Panc1 (cell line): ENCODE measurements around the gene DPYSL5. TPM values are rescaled to one million over a fixed set of nuclear protein-coding genes. Genes with fewer than 3 reads are reported as not detected.
"Not testable (repeated sequence)": the region's sequence is repeated elsewhere in the genome, so short reads cannot be mapped to it uniquely, and the experiment has no call there.

Experiments
- ATAC-seq: fragments of 200-7000 bp; cut with Tn5 transposase; 2 replicates; pipeline ENCODE4 v1.9.1; 2020; ENCODE audit warnings: mild to moderate bottlenecking, moderate library complexity
- BruUV-seq: library from RNA; stranded (reverse); fragments of 400-500 nt; replicated peaks from 2 replicates; lab custom pipeline; 2021; lab: Mats Ljungman, UMichigan
- CTCF ChIA-PET: fragments of 300-600 bp; sonication (Branson Sonifier 250); formaldehyde crosslinking; loops from one replicate; lab custom pipeline; 2022; ENCODE audit warnings: antibody characterized with exemption; lab: Charles Lee
- POLR2A ChIA-PET: fragments of 300-600 bp; sonication (Branson Sonifier 250); formaldehyde crosslinking; loops from one replicate; lab custom pipeline; 2022; ENCODE audit warnings: antibody characterized with exemption; lab: Charles Lee
- DNase-seq: peaks from one replicate; pipeline ENCODE4 v3.0.0-alpha.2; 2010; ENCODE audit warnings: low read depth, low spot score
- H3K27ac ChIP-seq: 2 replicates; pipeline ENCODE4 v1.5.1; 2011; ENCODE audit warnings: mild to moderate bottlenecking, low read length, inconsistent platforms
- H3K27me3 ChIP-seq: fragments of 200-500 bp; sonication (Bioruptor generic); 2 replicates; pipeline ENCODE4 v1.6.0; 2014; ENCODE audit warnings: low read length, inconsistent platforms; ENCODE audit not compliant: control insufficient read depth, insufficient read depth
- H3K36me3 ChIP-seq: fragments of 200-500 bp; sonication (Bioruptor generic); 2 replicates; pipeline ENCODE4 v1.5.1; 2014; ENCODE audit warnings: inconsistent platforms, mild to moderate bottlenecking, low read length, moderate library complexity; ENCODE audit not compliant: control insufficient read depth, insufficient read depth
- H3K4me1 ChIP-seq: 2 replicates; pipeline ENCODE4 v1.5.1; 2011; ENCODE audit warnings: inconsistent platforms, mild to moderate bottlenecking, low read length, moderate library complexity; ENCODE audit not compliant: control insufficient read depth, insufficient read depth
- H3K4me3 ChIP-seq, 2 experiments: 2 replicates each; pipeline ENCODE4 v1.5.1; 2011 to 2012; ENCODE audit warnings: low read depth in 2 of 2, low read length in 2 of 2, mild to moderate bottlenecking in 2 of 2, inconsistent platforms in 1 of 2, moderate library complexity in 1 of 2
- H3K9me3 ChIP-seq: fragments of 200-500 bp; sonication (Bioruptor generic); 2 replicates; pipeline ENCODE4 v1.5.1; 2014; ENCODE audit warnings: low read depth, mild to moderate bottlenecking, inconsistent platforms, low read length, moderate library complexity; ENCODE audit not compliant: control insufficient read depth, insufficient read depth
- POLR2AphosphoS5 ChIP-seq: IDR thresholded peaks from 2 replicates; pipeline ENCODE4 v1.6.1; 2012; ENCODE audit warnings: mild to moderate bottlenecking, low read depth, low read length, moderate library complexity
- SIN3A ChIP-seq: IDR thresholded peaks from 2 replicates; pipeline ENCODE4 v1.6.1; 2012; ENCODE audit warnings: low read depth, mild to moderate bottlenecking, low read length, moderate library complexity, borderline replicate concordance; ENCODE audit not compliant: insufficient read depth
- TCF7L2 ChIP-seq: IDR thresholded peaks from 2 replicates; pipeline ENCODE4 v1.6.1; 2011; ENCODE audit warnings: mild to moderate bottlenecking, low read depth, low read length, inconsistent platforms
- in situ Hi-C: cut with HindIII; loops from 2 replicates; pipeline ENCODE4 v1.10.0; 2016; ENCODE audit warnings: low sequenced_read_pairs, low pct_unique_long_range_greater_than_20kb
- intact Hi-C: fragments of 100-400 bp; cut with micrococcal nuclease; formaldehyde crosslinking; loops from one replicate; pipeline ENCODE4 v1.10.0; 2022; ENCODE audit not compliant: unreplicated experiment
- total RNA-seq: library from RNA; stranded (reverse); gene quantifications from one replicate; pipeline ENCODE4 v1.2.1, GENCODE V29; 2021; ENCODE audit not compliant: unreplicated experiment
- TF ChIP-seq, protein P1 (sequence below): fragments of 450-650 bp; IDR thresholded peaks from 2 replicates; pipeline ENCODE4 v1.5.1; 2017; ENCODE audit warnings: mild to moderate bottlenecking
- TF ChIP-seq, protein P2 (sequence below), 2 experiments: IDR thresholded peaks; 2 replicates each; pipeline ENCODE4 v1.6.1; 2011 to 2012; ENCODE audit warnings: low read depth in 2 of 2, control low read depth in 1 of 2, low read length in 1 of 2, mild to moderate bottlenecking in 1 of 2, moderate library complexity in 1 of 2; ENCODE audit not compliant: insufficient read depth in 1 of 2

DPYSL5 gene
- total RNA-seq, 1 experiment from 2014 or later: 0.31 TPM

DNA sequence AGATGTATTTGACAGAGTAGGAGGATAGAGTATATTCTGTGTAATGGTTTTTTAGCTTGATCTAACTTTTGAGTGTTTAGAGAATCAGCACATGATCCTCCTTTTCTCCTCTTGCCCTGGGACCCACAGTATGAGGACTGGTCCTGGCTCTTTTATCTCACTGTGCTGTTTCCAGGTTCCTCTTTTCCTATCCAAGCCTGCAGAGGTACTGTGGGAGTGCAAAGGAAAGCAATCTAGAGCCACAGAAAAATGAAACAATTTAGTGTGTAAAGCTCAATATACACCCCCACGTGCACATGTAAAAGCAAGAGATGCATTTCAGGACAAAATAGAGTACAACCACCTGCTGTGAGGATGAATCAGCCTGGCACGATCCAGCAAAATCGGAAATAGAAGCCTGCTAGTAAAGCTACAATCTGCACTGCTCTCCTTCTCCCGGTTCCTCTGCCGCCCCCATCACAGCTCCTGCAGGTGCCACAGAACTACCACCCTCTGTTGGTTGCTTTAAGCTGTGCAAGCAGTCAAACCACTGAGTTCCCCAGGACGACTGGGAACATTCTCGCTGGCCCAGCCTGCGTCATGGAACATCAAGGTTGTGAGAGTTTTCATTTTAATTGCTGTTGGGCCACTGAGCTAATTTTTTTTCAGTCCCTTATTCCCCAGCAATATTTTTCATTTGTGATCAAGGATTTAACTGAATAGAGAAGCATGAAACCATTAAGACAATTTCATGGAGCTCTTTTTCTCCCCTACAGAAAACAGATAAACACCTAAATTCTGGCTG is 74.7 kb downstream of the DPYSL5 start:
- Histone ChIP-seq H3K27me3 (no peaks in the 10 kb centered on the region), H3K4me3 (no peak overlapping the region), H3K9me3 (no peaks in the 10 kb centered on the region), H3K27ac (no peak overlapping the region), H3K36me3 (no peaks in the 10 kb centered on the region), H3K4me1 (no peaks in the 10 kb centered on the region)
- POLR2A ChIA-PET: no interaction called here
- in situ Hi-C loops: no loop called here
- ATAC-seq: peak; percentile 92
- TF ChIP-seq, protein P1, sequence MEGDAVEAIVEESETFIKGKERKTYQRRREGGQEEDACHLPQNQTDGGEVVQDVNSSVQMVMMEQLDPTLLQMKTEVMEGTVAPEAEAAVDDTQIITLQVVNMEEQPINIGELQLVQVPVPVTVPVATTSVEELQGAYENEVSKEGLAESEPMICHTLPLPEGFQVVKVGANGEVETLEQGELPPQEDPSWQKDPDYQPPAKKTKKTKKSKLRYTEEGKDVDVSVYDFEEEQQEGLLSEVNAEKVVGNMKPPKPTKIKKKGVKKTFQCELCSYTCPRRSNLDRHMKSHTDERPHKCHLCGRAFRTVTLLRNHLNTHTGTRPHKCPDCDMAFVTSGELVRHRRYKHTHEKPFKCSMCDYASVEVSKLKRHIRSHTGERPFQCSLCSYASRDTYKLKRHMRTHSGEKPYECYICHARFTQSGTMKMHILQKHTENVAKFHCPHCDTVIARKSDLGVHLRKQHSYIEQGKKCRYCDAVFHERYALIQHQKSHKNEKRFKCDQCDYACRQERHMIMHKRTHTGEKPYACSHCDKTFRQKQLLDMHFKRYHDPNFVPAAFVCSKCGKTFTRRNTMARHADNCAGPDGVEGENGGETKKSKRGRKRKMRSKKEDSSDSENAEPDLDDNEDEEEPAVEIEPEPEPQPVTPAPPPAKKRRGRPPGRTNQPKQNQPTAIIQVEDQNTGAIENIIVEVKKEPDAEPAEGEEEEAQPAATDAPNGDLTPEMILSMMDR: peak; percentile 81
- TF ChIP-seq SIN3A (no peak), POLR2AphosphoS5 (no peak)
- intact Hi-C loops: loop anchor here (5.0 kb wide), 1 partner anchor 75 kb away; the partner anchor contains the start of gene DPYSL5
- peak; percentile 13 for DNase-seq
- BruUV-seq: no TSS peak
- CTCF ChIA-PET: interaction anchor here (0.7 to 2.6 kb wide), 12 partner anchors 9 to 154 kb away, joined by 3 to 35 read pairs (median 3); no protein-coding TSS in a partner anchor

DNA sequence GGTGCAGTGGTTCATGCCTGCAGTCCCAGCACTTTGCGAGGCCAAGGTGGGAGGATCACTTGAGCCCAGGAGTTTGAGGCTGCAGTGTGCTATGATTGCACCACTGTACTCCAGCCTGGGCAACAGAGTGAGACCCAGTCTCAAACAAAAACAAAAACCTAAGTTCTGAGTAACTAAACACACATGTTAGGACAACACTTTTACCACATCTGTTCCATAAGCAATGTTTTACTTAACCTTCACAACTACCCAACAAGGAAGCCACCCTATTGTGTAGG is 75.2 kb downstream of the DPYSL5 start:
- H3K4me1 ChIP-seq, H3K27me3 ChIP-seq, H3K4me3 ChIP-seq, DNase-seq, H3K27ac ChIP-seq, H3K9me3 ChIP-seq, POLR2A ChIA-PET, BruUV-seq, ATAC-seq, H3K36me3 ChIP-seq, in situ Hi-C loops: not testable (repeated sequence)
- intact Hi-C loops: loop anchor here (5.0 kb wide), 1 partner anchor 76 kb away; the partner anchor contains the start of gene DPYSL5
- CTCF ChIA-PET: interaction anchor here (0.7 to 2.6 kb wide), 10 partner anchors 8 to 154 kb away, joined by 3 to 35 read pairs (median 3); no protein-coding TSS in a partner anchor

DNA sequence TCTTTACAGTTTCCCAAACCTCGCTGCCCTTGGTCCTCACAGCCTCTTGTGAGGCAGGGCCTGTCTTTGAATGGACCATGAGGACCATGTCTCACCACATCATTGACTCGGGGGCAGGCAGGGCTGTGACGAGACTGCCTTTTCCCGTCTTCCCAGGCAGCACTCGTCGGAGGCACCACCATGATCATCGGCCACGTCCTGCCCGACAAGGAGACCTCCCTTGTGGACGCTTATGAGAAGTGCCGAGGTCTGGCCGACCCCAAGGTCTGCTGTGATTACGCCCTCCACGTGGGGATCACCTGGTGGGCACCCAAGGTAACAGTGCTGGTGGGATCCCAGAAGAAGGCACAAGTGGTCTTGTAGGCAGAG is 76.8 kb downstream of the DPYSL5 start:
- no peak for TF ChIP-seq TCF7L2
- TF ChIP-seq, protein P2, sequence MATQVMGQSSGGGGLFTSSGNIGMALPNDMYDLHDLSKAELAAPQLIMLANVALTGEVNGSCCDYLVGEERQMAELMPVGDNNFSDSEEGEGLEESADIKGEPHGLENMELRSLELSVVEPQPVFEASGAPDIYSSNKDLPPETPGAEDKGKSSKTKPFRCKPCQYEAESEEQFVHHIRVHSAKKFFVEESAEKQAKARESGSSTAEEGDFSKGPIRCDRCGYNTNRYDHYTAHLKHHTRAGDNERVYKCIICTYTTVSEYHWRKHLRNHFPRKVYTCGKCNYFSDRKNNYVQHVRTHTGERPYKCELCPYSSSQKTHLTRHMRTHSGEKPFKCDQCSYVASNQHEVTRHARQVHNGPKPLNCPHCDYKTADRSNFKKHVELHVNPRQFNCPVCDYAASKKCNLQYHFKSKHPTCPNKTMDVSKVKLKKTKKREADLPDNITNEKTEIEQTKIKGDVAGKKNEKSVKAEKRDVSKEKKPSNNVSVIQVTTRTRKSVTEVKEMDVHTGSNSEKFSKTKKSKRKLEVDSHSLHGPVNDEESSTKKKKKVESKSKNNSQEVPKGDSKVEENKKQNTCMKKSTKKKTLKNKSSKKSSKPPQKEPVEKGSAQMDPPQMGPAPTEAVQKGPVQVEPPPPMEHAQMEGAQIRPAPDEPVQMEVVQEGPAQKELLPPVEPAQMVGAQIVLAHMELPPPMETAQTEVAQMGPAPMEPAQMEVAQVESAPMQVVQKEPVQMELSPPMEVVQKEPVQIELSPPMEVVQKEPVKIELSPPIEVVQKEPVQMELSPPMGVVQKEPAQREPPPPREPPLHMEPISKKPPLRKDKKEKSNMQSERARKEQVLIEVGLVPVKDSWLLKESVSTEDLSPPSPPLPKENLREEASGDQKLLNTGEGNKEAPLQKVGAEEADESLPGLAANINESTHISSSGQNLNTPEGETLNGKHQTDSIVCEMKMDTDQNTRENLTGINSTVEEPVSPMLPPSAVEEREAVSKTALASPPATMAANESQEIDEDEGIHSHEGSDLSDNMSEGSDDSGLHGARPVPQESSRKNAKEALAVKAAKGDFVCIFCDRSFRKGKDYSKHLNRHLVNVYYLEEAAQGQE (IDR thresholded peaks at IDR 0.05; ENCODE audit: insufficient read depth in 1 of 2, low read depth in 2 of 2, low read length in 1 of 2): no peak
- TF ChIP-seq SIN3A: no peak
- TF ChIP-seq, protein P1: no peak
- no peak for TF ChIP-seq POLR2AphosphoS5
- intact Hi-C loops: loop anchor here (5.0 kb wide), 1 partner anchor 77 kb away; the partner anchor contains the start of gene DPYSL5
- Histone ChIP-seq H3K4me1 (no peaks in the 10 kb centered on the region), H3K9me3 (no peaks in the 10 kb centered on the region), H3K27me3 (no peaks in the 10 kb centered on the region; the same call in 1 of the 2 replicates), H3K36me3 (no peaks in the 10 kb centered on the region), H3K4me3 (no peak overlapping the region), H3K27ac (no peak overlapping the region)
- no TSS peak for BruUV-seq
- ChIA-PET POLR2A (no interaction called here), CTCF (no interaction called here)
- no peak for ATAC-seq
- in situ Hi-C loops: no loop called here
- DNase-seq: no peak
